ENCODE results near the gene TGM1. TPM values are rescaled to one million over a fixed set of nuclear protein-coding genes. Genes with fewer than 3 reads are reported as not detected.
A peak's percentile ranks its signal among the peaks of the same experiment; 100 is the strongest.

The TGM1 gene
- under 1 TPM in 1 of 4 donors, not detected in 3; 0.20 TPM for total RNA-seq

DNA sequence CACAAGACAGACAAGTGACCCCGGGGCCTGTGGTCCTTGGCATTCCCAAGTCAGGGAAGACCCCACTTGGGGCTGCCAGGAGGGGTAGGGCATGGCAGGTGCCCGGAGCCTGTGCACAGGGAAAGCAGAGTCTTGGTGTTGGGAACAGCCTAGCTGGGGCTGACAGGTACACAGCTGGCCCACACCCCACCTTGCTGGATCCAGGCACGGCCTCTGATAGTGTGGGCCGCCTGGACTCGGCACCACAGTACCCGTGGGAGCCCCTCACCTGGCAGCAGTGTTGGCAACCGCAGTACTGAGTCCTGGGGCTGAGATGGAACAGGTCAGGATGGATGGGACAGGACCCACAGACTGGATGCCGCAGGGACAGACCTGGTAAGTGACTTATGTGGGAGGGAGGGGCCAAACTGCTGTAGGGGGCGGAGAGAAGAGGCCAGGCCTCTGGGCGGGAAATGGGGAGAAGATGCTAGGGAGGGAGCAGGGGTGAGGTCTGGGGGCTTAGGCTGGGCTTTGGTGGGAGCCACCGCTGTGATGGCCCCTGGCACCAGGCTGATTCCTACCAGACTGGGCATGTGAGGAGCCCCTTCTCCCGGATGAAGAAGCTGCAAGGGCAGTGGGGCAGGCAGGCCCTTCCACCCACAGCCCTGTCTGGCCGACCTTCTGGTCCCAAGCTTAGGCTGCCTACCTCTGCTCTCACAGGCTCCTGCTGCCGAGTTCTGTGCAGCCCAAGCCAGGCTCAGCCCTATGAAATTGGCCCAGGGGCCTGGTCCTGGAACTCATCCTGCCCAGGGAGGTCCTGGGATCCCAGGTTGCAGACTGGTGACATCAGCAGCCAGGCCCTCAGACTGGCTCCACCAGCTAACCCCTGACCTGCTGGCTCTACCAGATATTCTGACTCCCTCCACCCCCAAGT lies at the start of gene TGM1:
TGM1 (minus strand) TSS at position 357 of the 913 bp plus-strand sequence. CDS start 825 bp downstream, outside the sequence.
- no peaks in the 10 kb centered on the region for H3K9me3 ChIP-seq
- no peak for DNase-seq
- no peak within 1 kb of the TSS for H3K4me3 ChIP-seq
- in situ Hi-C loops (cut with MboI; ENCODE audit: low sequenced_read_pairs in 4 of 4) (no loop called here), intact Hi-C loops (cut with DNase I; ENCODE audit: low total_unique reads) (no loop called here)
- H3K27ac ChIP-seq: no peak within 1 kb of the TSS
- no peak for TF ChIP-seq POLR2A (IDR thresholded peaks at IDR 0.05)
- H3K4me1 ChIP-seq: no peaks in the 10 kb centered on the region
- H3K27me3 ChIP-seq: no peaks in the 10 kb centered on the region
- no peak for ATAC-seq
- peaks cover 0 to 28% of the 10 kb centered on the region in 2 donors for H3K36me3 ChIP-seq

DNA sequence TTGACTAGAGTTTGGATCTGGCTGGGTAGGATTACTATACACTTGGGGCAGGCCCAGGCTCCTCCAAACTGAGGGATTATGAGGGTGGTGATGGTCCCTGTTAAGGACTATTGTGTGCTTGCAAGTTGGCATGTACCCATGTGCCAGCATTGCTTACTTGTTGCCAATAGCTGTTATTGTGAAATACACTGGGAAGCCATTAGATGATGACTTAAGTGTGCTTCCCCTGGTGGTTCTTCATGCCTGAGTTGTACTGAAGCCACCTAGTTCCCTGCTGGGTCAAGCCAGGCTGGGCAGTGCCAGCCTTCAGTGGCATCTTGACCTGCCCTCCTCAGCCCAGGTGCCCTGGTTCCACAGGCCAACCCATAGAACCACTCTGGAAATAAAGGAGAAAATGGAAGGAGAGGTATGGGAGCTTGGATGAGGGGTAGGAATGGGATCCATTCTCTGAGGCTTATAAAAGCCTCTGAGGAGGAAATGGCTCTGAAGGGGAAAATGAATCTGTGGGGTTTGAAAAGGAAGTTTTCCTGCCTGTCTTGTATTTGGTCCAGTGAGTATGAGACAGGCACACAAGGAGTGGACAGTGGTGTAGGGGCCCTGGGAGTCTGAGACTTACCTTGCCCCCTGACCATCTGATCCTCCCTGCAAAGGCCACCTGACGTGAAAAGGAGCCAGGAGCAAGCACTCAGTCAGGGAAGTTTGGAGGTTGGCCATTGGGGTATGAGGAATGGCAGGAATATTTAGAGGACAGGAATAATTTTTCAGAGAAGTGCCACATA lies 49.0 kb upstream of the TGM1 start:
- TF ChIP-seq POLR2A (IDR thresholded peaks at IDR 0.05): no peak
- TF ChIP-seq, protein P1, sequence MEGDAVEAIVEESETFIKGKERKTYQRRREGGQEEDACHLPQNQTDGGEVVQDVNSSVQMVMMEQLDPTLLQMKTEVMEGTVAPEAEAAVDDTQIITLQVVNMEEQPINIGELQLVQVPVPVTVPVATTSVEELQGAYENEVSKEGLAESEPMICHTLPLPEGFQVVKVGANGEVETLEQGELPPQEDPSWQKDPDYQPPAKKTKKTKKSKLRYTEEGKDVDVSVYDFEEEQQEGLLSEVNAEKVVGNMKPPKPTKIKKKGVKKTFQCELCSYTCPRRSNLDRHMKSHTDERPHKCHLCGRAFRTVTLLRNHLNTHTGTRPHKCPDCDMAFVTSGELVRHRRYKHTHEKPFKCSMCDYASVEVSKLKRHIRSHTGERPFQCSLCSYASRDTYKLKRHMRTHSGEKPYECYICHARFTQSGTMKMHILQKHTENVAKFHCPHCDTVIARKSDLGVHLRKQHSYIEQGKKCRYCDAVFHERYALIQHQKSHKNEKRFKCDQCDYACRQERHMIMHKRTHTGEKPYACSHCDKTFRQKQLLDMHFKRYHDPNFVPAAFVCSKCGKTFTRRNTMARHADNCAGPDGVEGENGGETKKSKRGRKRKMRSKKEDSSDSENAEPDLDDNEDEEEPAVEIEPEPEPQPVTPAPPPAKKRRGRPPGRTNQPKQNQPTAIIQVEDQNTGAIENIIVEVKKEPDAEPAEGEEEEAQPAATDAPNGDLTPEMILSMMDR (IDR thresholded peaks at IDR 0.05 in 4 of 5, conservative IDR thresholded peaks at IDR 0.05 in 1 of 5): no peak
- peaks cover 12 to 22% of the 10 kb centered on the region in 2 donors for H3K4me1 ChIP-seq
- intact Hi-C loops (cut with DNase I; ENCODE audit: low total_unique reads): loop anchor here (1.0 to 5.0 kb wide), 3 partner anchors 41 to 125 kb away; partner anchors contain the start of genes RABGGTA and TINF2

DNA sequence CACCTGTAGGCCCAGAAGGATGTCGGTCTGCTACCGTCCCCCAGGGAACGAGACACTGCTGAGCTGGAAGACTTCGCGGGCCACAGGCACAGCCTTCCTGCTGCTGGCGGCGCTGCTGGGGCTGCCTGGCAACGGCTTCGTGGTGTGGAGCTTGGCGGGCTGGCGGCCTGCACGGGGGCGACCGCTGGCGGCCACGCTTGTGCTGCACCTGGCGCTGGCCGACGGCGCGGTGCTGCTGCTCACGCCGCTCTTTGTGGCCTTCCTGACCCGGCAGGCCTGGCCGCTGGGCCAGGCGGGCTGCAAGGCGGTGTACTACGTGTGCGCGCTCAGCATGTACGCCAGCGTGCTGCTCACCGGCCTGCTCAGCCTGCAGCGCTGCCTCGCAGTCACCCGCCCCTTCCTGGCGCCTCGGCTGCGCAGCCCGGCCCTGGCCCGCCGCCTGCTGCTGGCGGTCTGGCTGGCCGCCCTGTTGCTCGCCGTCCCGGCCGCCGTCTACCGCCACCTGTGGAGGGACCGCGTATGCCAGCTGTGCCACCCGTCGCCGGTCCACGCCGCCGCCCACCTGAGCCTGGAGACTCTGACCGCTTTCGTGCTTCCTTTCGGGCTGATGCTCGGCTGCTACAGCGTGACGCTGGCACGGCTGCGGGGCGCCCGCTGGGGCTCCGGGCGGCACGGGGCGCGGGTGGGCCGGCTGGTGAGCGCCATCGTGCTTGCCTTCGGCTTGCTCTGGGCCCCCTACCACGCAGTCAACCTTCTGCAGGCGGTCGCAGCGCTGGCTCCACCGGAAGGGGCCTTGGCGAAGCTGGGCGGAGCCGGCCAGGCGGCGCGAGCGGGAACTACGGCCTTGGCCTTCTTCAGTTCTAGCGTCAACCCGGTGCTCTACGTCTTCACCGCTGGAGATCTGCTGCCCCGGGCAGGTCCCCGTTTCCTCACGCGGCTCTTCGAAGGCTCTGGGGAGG lies 47.9 kb upstream of the TGM1 start, which contains the start of gene LTB4R:
LTB4R (plus strand) TSS at position 857 of the 959 bp plus-strand sequence. CDS start 4,150 bp downstream, outside the sequence.
- in situ Hi-C loops (cut with MboI; ENCODE audit: low sequenced_read_pairs in 4 of 4) (no loop called here), intact Hi-C loops (cut with DNase I; ENCODE audit: low total_unique reads) (loop anchor here (1.0 to 5.0 kb wide), 3 partner anchors 40 to 126 kb away; partner anchors contain the start of genes RABGGTA and TINF2)
- H3K27ac ChIP-seq: peak within 1 kb of the TSS; percentile 71 to 81 (median 73)
- no peak for TF ChIP-seq POLR2A (IDR thresholded peaks at IDR 0.05)
- TF ChIP-seq, protein P1 (IDR thresholded peaks at IDR 0.05 in 4 of 5, conservative IDR thresholded peaks at IDR 0.05 in 1 of 5): peak in 4 of 5 experiments; percentile 40 to 54 (median 46)
- no peaks in the 10 kb centered on the region for H3K9me3 ChIP-seq
- H3K4me3 ChIP-seq: peak within 1 kb of the TSS; percentile 51 to 75 (median 55)
- peaks cover 0 to 13% of the 10 kb centered on the region in 2 donors for H3K36me3 ChIP-seq
- peak; percentile 38 to 74 for DNase-seq
- H3K27me3 ChIP-seq: no peaks in the 10 kb centered on the region
- ATAC-seq: peak; percentile 76 to 85
- H3K4me1 ChIP-seq: peaks cover 12 to 19% of the 10 kb centered on the region in 2 donors

More for the DNA sequence above, 49.0 kb upstream of the TGM1 start:
- in situ Hi-C loops (cut with MboI; ENCODE audit: low sequenced_read_pairs in 4 of 4): no loop called here
- peak overlapping the region; percentile 71 to 81 (median 73) for H3K27ac ChIP-seq
- H3K27me3 ChIP-seq: peaks cover 3 to 6% (median 6%) of the 10 kb centered on the region in 3 donors
- H3K36me3 ChIP-seq: peaks cover 0 to 2% of the 10 kb centered on the region in 2 donors
- DNase-seq (no peak), ATAC-seq (no peak)
- peak overlapping the region; percentile 51 to 75 (median 55) for H3K4me3 ChIP-seq
- H3K9me3 ChIP-seq: no peaks in the 10 kb centered on the region

DNA sequence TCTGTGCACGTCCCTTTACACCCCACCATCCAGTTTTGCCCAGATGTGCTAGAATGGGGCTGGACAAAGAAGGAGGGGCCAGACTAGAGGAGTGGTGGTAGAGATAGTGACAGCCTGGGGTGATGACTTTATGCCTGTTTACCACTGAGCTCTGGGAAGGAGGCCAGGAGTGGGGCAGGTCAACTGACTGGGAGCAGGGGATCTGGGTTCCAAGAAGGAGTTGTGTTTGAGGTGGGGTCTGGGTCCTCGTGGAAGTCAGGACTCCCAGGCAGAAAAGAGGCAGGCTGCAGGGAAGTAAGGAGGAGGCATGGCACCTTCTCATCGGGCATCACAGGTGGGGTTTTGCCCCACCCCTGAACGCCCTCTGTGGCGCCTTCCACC lies 47.3 kb upstream of the TGM1 start:
- TF ChIP-seq, protein P1 (IDR thresholded peaks at IDR 0.05 in 4 of 5, conservative IDR thresholded peaks at IDR 0.05 in 1 of 5): no peak
- TF ChIP-seq POLR2A (IDR thresholded peaks at IDR 0.05): no peak
- peaks cover 12 to 19% of the 10 kb centered on the region in 2 donors for H3K4me1 ChIP-seq
- DNase-seq: no peak
- no peak for ATAC-seq
- peak overlapping the region; percentile 51 to 75 (median 55) for H3K4me3 ChIP-seq
- in situ Hi-C loops (cut with MboI; ENCODE audit: low sequenced_read_pairs in 4 of 4) (no loop called here), intact Hi-C loops (cut with DNase I; ENCODE audit: low total_unique reads) (loop anchor here (2.0 to 5.0 kb wide), 2 partner anchors 67 to 127 kb away; partner anchors contain the start of gene TINF2)
- peak overlapping the region; percentile 71 to 81 (median 73) for H3K27ac ChIP-seq
- no peaks in the 10 kb centered on the region for H3K27me3 ChIP-seq
- H3K36me3 ChIP-seq: peaks cover 0 to 20% of the 10 kb centered on the region in 2 donors
- H3K9me3 ChIP-seq: no peaks in the 10 kb centered on the region
